ENCODE measurements around the gene NGEF. TPM values are rescaled to one million over a fixed set of nuclear protein-coding genes. Genes with fewer than 3 reads are reported as not detected.

The NGEF gene
- total and polyA plus RNA-seq, 2 donors (not counting 1 experiment from before 2014, with no cell fraction given), result under 0.01 to 0.24 TPM

- H3K36me3 ChIP-seq (ENCODE audit: control insufficient read depth, insufficient read depth, low read length), result no peaks in the 10 kb centered on the region
- no peaks in the 10 kb centered on the region for H3K4me1 ChIP-seq (ENCODE audit: control insufficient read depth, extremely low read depth, insufficient read depth, low read length)
- no peaks in the 10 kb centered on the region for H3K9me3 ChIP-seq (ENCODE audit: control insufficient read depth, insufficient read depth, low read depth, low read length)
- H2AFZ ChIP-seq (ENCODE audit: low read length), result no peak overlapping the region
- H3K27ac ChIP-seq (ENCODE audit: insufficient read depth, low read length), result no peak overlapping the region
- no peak for DNase-seq (ENCODE audit: low read depth in 2 of 2)
- no peak for TF ChIP-seq EZH2 (IDR thresholded peaks at IDR 0.05; ENCODE audit: low read length, missing control alignments)
- TF ChIP-seq, protein P1, sequence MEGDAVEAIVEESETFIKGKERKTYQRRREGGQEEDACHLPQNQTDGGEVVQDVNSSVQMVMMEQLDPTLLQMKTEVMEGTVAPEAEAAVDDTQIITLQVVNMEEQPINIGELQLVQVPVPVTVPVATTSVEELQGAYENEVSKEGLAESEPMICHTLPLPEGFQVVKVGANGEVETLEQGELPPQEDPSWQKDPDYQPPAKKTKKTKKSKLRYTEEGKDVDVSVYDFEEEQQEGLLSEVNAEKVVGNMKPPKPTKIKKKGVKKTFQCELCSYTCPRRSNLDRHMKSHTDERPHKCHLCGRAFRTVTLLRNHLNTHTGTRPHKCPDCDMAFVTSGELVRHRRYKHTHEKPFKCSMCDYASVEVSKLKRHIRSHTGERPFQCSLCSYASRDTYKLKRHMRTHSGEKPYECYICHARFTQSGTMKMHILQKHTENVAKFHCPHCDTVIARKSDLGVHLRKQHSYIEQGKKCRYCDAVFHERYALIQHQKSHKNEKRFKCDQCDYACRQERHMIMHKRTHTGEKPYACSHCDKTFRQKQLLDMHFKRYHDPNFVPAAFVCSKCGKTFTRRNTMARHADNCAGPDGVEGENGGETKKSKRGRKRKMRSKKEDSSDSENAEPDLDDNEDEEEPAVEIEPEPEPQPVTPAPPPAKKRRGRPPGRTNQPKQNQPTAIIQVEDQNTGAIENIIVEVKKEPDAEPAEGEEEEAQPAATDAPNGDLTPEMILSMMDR (conservative IDR thresholded peaks at IDR 0.05 in 1 of 2, IDR thresholded peaks at IDR 0.05 in 1 of 2; ENCODE audit: low read depth in 1 of 2, low read length in 2 of 2), result no peak
- H4K20me1 ChIP-seq (ENCODE audit: control insufficient read depth, extremely low read depth, insufficient read depth, low read length), result no peaks in the 10 kb centered on the region
- peaks cover 5% of the 10 kb centered on the region for H3K27me3 ChIP-seq (ENCODE audit: control insufficient read depth, insufficient read depth, low read length)
- no peak overlapping the region for H3K4me3 ChIP-seq (replicated peaks in 1 of 4; ENCODE audit: control extremely low read depth in 1 of 4, insufficient read depth in 1 of 4, low read depth in 3 of 4, low read length in 4 of 4)
- no peaks in the 10 kb centered on the region for H3K79me2 ChIP-seq (ENCODE audit: control insufficient read depth, insufficient read depth, low read length)
- no peak overlapping the region for H3K4me2 ChIP-seq (ENCODE audit: extremely low read depth, insufficient read depth, low read length)
- no peak overlapping the region for H3K9ac ChIP-seq (ENCODE audit: insufficient read depth, low read length)
These were observed 9.1 kb downstream of the NGEF start for GRCh38 chr2:233003658-233004555.

DNA sequence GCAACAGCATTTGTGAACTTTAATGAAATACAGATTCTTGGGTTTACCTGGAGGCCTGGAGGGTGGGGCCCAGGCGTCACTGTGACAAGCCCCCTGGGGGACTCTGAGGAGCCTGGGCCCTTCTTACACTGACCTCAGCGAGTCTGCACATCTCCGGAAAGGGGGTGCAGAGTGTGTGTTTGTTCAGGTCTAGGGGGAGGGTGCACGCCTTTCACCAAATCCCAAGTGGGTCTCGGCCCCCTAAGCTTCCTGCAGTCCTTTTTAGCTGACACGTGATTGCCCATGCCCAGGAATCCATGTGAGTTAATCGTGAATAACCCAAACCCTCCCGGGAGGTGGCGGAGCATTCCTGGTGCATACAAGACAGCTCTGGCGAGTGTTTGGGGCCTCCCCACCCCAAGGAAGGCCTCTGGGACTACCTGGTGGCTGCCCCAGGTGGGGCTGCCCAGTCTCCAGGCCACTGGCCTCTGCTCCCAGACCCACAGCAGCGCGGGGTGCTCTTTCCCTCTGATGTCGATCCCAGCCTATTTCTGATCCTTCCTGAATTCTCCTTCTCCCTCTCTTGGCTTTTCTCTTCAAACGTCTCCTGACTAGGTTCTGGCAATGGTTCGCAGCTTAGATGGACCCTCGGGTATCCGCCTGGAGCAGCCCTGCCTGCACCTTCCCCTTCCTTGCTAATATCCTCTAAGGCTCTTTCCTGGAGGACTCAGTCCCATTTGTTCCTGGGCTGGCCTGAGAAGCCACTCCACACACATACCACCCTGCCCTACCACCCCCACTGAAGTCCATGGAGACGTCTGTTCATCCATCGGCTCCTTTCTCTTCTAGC is 10.0 kb downstream of the NGEF start:
- TF ChIP-seq, protein P1 (conservative IDR thresholded peaks at IDR 0.05 in 1 of 2, IDR thresholded peaks at IDR 0.05 in 1 of 2; ENCODE audit: low read depth in 1 of 2, low read length in 2 of 2), result no peak
- TF ChIP-seq EZH2 (IDR thresholded peaks at IDR 0.05; ENCODE audit: low read length, missing control alignments), result no peak
- no peaks in the 10 kb centered on the region for H3K4me1 ChIP-seq (ENCODE audit: control insufficient read depth, extremely low read depth, insufficient read depth, low read length)
- H3K27ac ChIP-seq (ENCODE audit: insufficient read depth, low read length), result no peak overlapping the region
- no peaks in the 10 kb centered on the region for H3K79me2 ChIP-seq (ENCODE audit: control insufficient read depth, insufficient read depth, low read length)
- H3K27me3 ChIP-seq (ENCODE audit: control insufficient read depth, insufficient read depth, low read length), result peaks cover 5% of the 10 kb centered on the region
- DNase-seq (ENCODE audit: low read depth in 2 of 2), result no peak
- no peak overlapping the region for H3K4me2 ChIP-seq (ENCODE audit: extremely low read depth, insufficient read depth, low read length)
- H3K36me3 ChIP-seq (ENCODE audit: control insufficient read depth, insufficient read depth, low read length), result no peaks in the 10 kb centered on the region
- no peaks in the 10 kb centered on the region for H3K9me3 ChIP-seq (ENCODE audit: control insufficient read depth, insufficient read depth, low read depth, low read length)
- H2AFZ ChIP-seq (ENCODE audit: low read length), result no peak overlapping the region
- no peaks in the 10 kb centered on the region for H4K20me1 ChIP-seq (ENCODE audit: control insufficient read depth, extremely low read depth, insufficient read depth, low read length)
- H3K9ac ChIP-seq (ENCODE audit: insufficient read depth, low read length), result no peak overlapping the region
- no peak overlapping the region for H3K4me3 ChIP-seq (replicated peaks in 1 of 4; ENCODE audit: control extremely low read depth in 1 of 4, insufficient read depth in 1 of 4, low read depth in 3 of 4, low read length in 4 of 4)

All from fibroblast of lung (primary cell).